ENCODE data around the gene TMEM184A. TPM values are rescaled to one million over a fixed set of nuclear protein-coding genes. Genes with fewer than 3 reads are reported as not detected.

The TMEM184A gene
- total RNA-seq, 4 donors from 2014 or later, result 0.55 to 3.3 (median 1.3) TPM

DNA sequence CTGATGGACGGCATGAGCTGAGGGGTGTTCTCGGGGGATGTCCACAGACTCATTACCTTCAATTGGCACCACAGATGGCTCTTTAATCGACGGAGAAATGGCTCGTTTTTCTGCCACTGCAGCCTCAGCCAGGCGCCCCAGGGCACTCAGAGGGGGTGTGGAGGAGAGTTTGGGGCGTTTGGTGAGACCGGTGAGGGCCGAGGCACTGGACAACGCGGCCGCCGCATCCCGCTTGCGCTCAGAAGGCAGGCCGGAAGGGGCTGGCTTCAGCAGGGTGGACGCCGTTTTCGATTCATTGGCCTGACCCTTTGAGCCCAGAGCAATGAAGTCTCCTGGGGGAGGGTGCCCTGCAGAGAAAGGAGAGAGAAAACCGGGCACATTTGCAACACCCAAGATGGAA, 53.2 kb downstream of the TMEM184A start:
- in situ Hi-C loops (cut with MboI; ENCODE audit: low sequenced_read_pairs in 4 of 4) (no loop called here), intact Hi-C loops (cut with DNase I; ENCODE audit: low total_unique reads) (loop anchor here (5.0 kb wide), 1 partner anchor 46 kb away; the partner anchor contains the start of gene MICALL2)
- H3K36me3 ChIP-seq, result peaks cover 0 to 44% of the 10 kb centered on the region in 2 donors
- H3K9me3 ChIP-seq, result no peaks in the 10 kb centered on the region
- DNase-seq, result no peak
- peak overlapping the region; percentile 85 to 99 (median 92) for H3K4me3 ChIP-seq
- no peak for ATAC-seq
- H3K27me3 ChIP-seq, result no peaks in the 10 kb centered on the region
- peaks cover 13 to 21% of the 10 kb centered on the region in 2 donors for H3K4me1 ChIP-seq
- H3K27ac ChIP-seq, result no peak overlapping the region
- TF ChIP-seq POLR2A (IDR thresholded peaks at IDR 0.05), result no peak
- TF ChIP-seq, protein P1, sequence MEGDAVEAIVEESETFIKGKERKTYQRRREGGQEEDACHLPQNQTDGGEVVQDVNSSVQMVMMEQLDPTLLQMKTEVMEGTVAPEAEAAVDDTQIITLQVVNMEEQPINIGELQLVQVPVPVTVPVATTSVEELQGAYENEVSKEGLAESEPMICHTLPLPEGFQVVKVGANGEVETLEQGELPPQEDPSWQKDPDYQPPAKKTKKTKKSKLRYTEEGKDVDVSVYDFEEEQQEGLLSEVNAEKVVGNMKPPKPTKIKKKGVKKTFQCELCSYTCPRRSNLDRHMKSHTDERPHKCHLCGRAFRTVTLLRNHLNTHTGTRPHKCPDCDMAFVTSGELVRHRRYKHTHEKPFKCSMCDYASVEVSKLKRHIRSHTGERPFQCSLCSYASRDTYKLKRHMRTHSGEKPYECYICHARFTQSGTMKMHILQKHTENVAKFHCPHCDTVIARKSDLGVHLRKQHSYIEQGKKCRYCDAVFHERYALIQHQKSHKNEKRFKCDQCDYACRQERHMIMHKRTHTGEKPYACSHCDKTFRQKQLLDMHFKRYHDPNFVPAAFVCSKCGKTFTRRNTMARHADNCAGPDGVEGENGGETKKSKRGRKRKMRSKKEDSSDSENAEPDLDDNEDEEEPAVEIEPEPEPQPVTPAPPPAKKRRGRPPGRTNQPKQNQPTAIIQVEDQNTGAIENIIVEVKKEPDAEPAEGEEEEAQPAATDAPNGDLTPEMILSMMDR (IDR thresholded peaks at IDR 0.05 in 4 of 5, conservative IDR thresholded peaks at IDR 0.05 in 1 of 5), result no peak

DNA sequence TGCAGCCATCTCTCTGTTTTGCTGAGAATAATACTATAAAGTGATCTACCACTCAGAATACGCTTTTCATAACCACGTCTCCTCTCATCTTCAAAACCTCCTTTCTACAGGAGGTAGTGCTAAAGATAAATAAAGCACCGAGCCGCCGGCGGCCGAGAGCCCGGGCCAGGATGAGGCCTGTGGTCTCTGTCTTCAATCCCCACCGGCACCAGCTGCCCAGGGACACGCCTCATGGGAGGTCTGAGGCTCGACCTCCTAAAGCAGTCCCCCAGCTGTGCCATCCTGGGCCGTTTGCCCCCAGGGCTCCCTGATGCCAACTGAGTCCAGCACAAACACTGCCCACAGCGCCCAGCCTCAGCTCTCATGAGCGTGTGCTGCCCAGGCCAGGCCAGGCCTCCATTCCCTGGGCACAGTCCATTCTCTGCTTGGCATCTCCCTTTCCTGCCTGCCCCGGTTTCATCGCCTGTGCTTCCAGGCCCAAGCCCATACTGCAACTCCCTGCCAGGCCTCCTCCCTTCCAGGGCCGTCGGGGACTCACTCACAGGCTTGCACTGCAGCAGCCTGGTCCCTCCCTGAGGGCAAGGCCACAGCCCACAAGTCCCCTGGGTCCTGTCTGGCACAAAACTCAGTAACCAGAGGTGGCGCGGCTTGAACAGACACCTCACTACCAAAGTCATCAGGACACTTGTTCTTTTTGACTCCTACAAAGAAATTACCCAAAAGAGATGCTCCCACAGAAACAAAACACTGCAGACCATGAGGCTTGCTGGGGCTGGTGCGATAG, 54.3 kb downstream of the TMEM184A start:
- DNase-seq (no peak), ATAC-seq (no peak)
- intact Hi-C loops (cut with DNase I; ENCODE audit: low total_unique reads) (loop anchor here (5.0 kb wide), 1 partner anchor 44 kb away; the partner anchor contains the start of gene MICALL2), in situ Hi-C loops (cut with MboI; ENCODE audit: low sequenced_read_pairs in 4 of 4) (no loop called here)
- peaks cover 0 to 53% of the 10 kb centered on the region in 2 donors for H3K36me3 ChIP-seq
- no peak overlapping the region for H3K27ac ChIP-seq
- TF ChIP-seq, protein P1 (IDR thresholded peaks at IDR 0.05 in 4 of 5, conservative IDR thresholded peaks at IDR 0.05 in 1 of 5), result no peak
- no peak for TF ChIP-seq POLR2A (IDR thresholded peaks at IDR 0.05)
- no peak overlapping the region for H3K4me3 ChIP-seq
- H3K27me3 ChIP-seq, result no peaks in the 10 kb centered on the region
- H3K9me3 ChIP-seq, result no peaks in the 10 kb centered on the region
- peaks cover 13 to 21% of the 10 kb centered on the region in 2 donors for H3K4me1 ChIP-seq

DNA sequence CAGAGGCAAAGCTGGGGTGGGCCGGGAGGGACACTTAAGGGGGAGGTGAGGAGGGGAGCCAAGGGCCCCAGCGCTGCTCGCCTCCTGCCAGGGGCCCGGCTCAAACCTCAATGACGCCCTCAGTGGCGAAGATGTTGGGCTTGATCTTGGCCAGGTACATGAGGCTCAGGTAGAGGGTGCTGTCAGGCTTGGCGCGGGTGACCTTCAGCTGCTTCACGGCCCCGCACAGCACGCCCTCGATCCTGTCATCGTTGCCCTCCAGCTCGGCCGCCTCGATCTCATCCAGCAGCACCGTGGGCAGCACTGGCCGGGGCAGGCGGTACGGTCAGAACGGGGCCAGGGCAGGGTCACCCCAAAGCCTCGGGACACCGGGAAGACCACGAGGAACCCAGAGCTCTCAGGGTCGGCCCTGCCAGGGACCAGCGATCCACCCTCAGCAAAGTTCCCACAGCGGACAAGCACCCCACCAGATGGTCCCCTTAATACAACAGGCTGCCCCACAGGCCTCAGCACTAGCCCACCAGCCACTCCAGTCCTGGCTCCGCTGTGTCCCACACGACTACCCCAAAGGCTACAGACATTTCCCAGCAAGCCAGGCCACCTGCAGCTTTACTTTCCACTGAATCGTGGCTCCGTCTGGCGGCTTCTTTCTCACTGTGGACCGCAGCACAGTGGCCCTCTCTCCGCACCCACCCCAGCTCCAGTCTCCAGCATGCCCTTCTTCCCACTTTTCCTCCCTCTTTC, 55.8 kb downstream of the TMEM184A start:
- no peaks in the 10 kb centered on the region for H3K9me3 ChIP-seq
- no peaks in the 10 kb centered on the region for H3K27me3 ChIP-seq
- ATAC-seq (no peak), DNase-seq (no peak)
- peaks cover 0 to 66% of the 10 kb centered on the region in 2 donors for H3K36me3 ChIP-seq
- in situ Hi-C loops (cut with MboI; ENCODE audit: low sequenced_read_pairs in 4 of 4), result no loop called here
- H3K4me1 ChIP-seq, result peaks cover 13 to 21% of the 10 kb centered on the region in 2 donors
- TF ChIP-seq POLR2A (IDR thresholded peaks at IDR 0.05), result no peak
- TF ChIP-seq, protein P1 (IDR thresholded peaks at IDR 0.05 in 4 of 5, conservative IDR thresholded peaks at IDR 0.05 in 1 of 5), result no peak
- H3K27ac ChIP-seq, result no peak overlapping the region
- H3K4me3 ChIP-seq, result no peak overlapping the region
- intact Hi-C loops (cut with DNase I; ENCODE audit: low total_unique reads), result loop anchor here (5.0 kb wide), 1 partner anchor 43 kb away; the partner anchor contains the start of gene MICALL2

DNA sequence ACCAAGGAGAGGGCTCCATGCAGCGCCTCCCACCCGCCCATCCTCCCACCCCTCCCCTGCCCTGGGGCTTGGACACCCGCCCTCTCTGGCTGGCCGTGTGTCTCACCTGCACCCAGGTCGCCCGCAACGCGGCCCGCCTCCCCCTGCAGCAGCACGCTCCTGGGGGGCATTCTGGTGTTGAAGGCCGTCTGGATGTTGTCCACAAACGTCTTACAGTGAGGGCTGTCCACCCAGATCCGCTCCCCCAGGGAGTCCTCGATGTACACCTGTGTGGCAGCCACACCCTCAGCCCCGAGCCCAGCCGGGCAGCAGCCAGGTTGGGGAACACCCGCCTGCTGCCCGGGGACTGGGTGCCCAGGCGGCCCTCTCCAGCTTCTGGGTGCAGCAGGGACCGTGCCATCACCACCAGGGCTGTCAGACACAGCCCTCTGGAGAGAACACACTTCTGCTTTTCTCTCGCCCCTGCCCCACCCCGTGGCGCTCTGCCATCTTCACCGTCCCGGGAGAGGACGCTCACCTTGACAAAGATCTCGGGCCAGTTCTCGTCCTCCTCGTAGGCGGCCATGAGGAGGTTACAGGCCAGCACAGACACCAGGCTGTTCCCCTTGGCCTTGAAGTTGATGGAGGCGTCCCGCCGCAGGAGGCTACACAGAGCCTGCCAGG, 56.5 kb downstream of the TMEM184A start:
- H3K27ac ChIP-seq, result no peak overlapping the region
- ATAC-seq (no peak), DNase-seq (no peak)
- no peak for TF ChIP-seq POLR2A (IDR thresholded peaks at IDR 0.05)
- TF ChIP-seq, protein P1 (IDR thresholded peaks at IDR 0.05 in 4 of 5, conservative IDR thresholded peaks at IDR 0.05 in 1 of 5), result no peak
- no peak overlapping the region for H3K4me3 ChIP-seq
- peaks cover 13 to 21% of the 10 kb centered on the region in 2 donors for H3K4me1 ChIP-seq
- in situ Hi-C loops (cut with MboI; ENCODE audit: low sequenced_read_pairs in 4 of 4), result no loop called here
- H3K27me3 ChIP-seq, result no peaks in the 10 kb centered on the region
- intact Hi-C loops (cut with DNase I; ENCODE audit: low total_unique reads), result loop anchor here (5.0 kb wide), 1 partner anchor 42 kb away; the partner anchor contains the start of gene MICALL2
- H3K36me3 ChIP-seq, result peaks cover 0 to 71% of the 10 kb centered on the region in 2 donors
- no peaks in the 10 kb centered on the region for H3K9me3 ChIP-seq
